ENCODE results near the gene CCR6.
A peak's percentile ranks its signal among the peaks of the same experiment; 100 is the strongest.

CCR6 gene

GRCh38 chr6:167097770-167098169 lies 25.1 kb upstream of the CCR6 start:
- no peak for DNase-seq (ENCODE audit: low read depth in 2 of 3, low spot score in 1 of 3)

- DNase-seq (ENCODE audit: low read depth in 2 of 3, low spot score in 1 of 3), result no peak
These were observed 24.1 kb upstream of the CCR6 start for GRCh38 chr6:167098825-167099225.

DNA sequence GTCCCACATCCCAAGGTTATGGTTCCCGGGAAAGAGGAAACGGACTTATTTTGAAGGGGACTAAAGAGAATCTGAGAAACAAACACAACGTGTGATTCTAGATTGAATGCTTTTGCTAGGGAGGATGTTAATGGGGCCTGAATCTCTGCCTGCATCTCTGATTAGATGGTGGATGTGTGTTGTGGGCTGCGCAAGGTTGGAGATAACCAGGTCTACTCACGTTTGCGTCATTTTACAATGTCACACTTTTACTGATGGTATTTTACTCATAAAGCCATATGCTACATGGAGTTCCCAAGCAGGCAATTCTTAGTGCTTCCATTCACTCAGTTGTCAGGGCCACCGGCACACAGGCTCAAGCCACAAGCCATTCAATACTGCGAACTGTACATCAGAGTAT lies 23.2 kb upstream of the CCR6 start:
- DNase-seq (ENCODE audit: low read depth in 2 of 3, low spot score in 1 of 3), result no peak

GRCh38 chr6:167100241-167100674 lies 22.6 kb upstream of the CCR6 start:
- DNase-seq (ENCODE audit: low read depth in 2 of 3, low spot score in 1 of 3), result no peak

GRCh38 chr6:167102318-167102717 lies 20.6 kb upstream of the CCR6 start:
- DNase-seq (ENCODE audit: low read depth in 2 of 3, low spot score in 1 of 3), result no peak

- no peak for DNase-seq (ENCODE audit: low read depth in 2 of 3, low spot score in 1 of 3)
These were observed 19.6 kb upstream of the CCR6 start for GRCh38 chr6:167103041-167103891.

- no peak for DNase-seq (ENCODE audit: low read depth in 2 of 3, low spot score in 1 of 3)
These were observed 18.5 kb upstream of the CCR6 start for GRCh38 chr6:167104388-167104787.

DNA sequence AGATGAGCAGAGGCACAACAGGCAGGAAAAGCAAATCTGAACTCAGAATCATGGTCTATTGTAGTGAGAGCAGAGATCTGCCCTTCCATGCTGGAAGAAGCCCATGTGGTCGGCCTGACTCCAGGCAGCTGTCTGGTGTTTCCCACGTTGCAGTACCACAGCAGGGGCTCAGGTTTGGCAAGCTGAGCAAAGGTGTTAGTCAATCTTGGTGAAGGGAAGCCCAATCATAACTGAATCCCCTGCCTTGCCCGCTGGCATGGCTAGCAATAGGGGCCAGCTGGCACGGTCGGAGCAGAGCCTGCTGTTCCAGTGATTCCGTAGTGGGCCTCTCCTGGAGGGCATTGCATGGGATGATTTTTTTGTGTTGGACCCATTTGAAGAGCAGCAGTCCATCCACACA lies 17.8 kb upstream of the CCR6 start:
- no peak for DNase-seq (ENCODE audit: low read depth in 2 of 3, low spot score in 1 of 3)

DNA sequence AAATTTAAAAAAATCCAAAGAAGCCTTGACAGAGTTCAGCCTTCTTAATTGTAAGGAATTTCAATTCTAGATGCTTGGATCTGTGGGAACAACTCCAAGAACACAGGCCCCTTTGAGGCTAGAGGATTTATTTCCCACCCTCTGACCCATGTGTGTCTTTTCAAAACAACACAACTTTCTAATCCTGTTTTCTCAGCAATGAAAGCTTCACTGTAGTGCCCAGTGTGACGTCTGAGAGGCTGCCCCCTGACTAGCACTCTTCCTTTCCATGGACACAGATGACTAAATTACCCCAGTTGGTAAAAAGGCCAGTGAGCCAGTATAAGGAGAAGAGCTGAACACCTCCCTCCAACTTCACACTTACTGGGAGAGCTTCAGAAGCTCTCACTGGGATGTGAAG lies 16.5 kb upstream of the CCR6 start:
- no peak for DNase-seq (ENCODE audit: low read depth in 2 of 3, low spot score in 1 of 3)

- no peak for DNase-seq (ENCODE audit: low read depth in 2 of 3, low spot score in 1 of 3)
These were observed 15.1 kb upstream of the CCR6 start for GRCh38 chr6:167107787-167108186.

DNA sequence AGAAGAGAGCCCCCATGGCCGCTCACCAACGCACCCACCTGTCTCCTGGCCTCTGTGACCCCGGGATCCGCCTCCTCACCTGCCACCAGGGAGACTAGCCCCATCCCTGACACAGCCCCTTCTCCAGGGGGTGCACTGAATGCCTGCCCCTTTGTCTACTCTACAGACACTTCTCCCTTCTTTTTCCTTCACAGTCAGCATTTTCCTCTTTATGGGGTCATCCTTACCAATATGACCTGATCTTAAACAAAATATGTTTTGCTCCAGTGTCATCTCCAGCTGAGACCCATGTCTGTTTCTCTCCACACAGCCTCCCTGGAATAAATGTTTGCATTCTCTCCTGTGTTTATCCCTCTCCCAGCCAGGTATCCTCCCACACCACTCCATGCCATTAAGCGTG lies 14.6 kb upstream of the CCR6 start:
- DNase-seq (ENCODE audit: low read depth in 2 of 3, low spot score in 1 of 3), result no peak

GRCh38 chr6:167109651-167110050 lies 13.2 kb upstream of the CCR6 start:
- no peak for DNase-seq (ENCODE audit: low read depth in 2 of 3, low spot score in 1 of 3)

- DNase-seq (ENCODE audit: low read depth in 2 of 3, low spot score in 1 of 3), result no peak
These were observed 11.3 kb upstream of the CCR6 start for GRCh38 chr6:167111597-167111996.

DNA sequence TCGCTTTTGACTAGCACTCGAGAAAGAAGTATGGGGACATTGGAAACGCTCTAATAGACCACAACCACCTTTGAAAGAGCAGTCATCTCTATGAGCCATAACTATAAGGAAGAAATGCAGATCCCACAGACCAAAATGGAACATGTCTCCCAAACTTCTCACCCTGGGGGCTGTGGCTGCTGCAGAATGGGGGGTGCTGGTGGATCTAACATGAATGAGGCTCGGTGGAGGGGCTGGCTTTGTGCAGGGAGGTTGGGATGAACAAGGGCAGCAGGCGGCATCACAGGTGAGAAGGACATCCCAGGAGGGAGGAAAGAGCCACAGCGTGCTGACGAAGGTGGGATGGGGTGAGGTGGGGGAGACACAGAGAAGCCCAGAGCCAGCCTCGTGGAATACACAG lies 10.5 kb upstream of the CCR6 start:
- no peak for DNase-seq (ENCODE audit: low read depth in 2 of 3, low spot score in 1 of 3)

DNA sequence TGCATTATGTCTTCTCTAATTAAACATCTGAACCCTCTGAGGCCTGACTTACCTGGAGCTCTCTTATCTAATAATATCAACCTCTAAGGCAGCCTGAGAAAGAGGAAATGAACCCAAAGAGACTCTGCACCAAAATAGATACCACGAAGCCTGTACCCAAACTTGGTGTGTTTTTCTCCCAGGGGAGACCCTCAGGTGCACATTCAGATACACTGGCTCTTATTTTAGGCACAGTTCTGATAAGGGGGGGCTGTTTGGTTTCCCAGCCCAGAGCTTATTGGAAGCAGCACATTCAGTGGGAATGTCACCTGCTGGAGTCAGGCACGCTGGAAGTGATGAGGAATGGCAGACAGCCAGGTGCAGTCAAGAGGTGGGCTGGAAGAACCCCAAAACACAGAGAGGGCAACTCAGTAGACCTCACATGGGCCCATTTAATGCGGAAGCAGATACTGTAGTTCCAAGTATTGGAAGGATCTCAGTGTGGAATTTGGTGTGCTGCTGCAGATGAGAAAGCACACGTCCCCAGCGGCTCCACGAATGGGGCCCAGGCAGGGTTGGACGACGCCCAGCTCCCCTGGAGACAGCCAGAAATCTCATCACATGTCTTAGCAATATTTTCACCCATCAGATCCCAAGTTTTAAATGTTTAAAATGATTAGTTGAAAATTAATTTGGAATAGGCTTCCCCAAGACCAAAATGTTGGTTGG lies 9.7 kb upstream of the CCR6 start:
- no peak for DNase-seq (ENCODE audit: low read depth in 2 of 3, low spot score in 1 of 3)

GRCh38 chr6:167113935-167114910 lies 8.7 kb upstream of the CCR6 start:
- peak; percentile 19 to 58 (median 38) for DNase-seq (ENCODE audit: low read depth in 2 of 3, low spot score in 1 of 3)

GRCh38 chr6:167115054-167115453 lies 7.8 kb upstream of the CCR6 start:
- DNase-seq (ENCODE audit: low read depth in 2 of 3, low spot score in 1 of 3), result no peak

DNA sequence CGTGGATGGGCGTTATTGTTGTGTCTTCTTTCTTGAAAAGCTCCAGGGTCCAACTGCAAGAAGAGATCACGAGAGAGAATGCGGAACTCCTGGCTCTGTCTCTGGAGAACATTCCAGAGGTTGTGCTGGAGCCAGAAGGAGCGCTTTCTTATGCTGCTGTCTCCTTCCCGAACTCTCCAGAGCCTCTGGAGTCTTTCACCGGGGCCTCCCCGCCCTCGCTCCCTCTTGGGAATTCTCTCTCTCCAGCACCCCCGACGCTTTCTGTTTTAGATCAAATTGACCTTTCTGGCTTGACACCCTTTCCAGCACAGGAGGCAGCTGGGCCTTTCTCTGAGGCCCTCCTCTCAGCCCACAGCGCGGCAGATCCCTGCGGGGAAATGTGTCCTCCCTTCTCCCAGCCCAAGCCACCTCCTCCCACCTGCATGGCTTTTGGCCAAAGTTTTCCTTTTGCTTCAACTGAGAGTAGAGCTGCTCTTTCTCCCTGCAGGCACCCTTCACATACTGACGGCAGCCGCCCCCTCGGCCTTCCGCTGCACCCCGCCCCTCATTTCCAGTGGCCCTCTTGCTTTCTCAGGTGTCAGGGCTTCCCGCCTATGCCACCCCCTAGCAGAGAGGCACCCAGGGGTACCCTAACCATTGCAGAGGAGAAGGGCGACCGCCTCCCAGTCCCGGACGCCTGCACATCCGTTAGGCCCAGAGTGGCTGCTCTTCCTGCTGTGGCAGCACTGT lies 6.6 kb upstream of the CCR6 start:
- DNase-seq (ENCODE audit: low read depth in 2 of 3, low spot score in 1 of 3), result no peak

- DNase-seq (ENCODE audit: low read depth in 2 of 3, low spot score in 1 of 3), result no peak
These were observed 6.1 kb upstream of the CCR6 start for GRCh38 chr6:167116838-167117228.

DNA sequence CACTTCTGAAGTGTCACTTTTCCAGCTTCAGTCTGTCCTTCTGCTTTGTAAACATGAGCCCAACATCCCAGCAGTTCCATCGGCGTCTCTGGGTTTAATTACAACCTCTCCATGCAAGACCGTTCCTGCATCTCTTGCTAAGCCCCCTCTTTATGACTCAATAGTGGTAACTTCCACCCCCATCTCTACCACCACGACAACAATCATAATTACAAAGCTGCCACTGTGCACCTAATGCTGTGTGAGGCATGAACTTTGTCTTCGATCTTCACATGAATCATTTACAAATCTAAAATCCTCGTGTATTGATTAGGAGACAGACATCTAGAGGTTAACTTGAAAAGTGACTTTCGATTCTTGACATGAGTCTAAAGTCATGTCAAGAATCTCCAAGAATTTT lies 4.9 kb upstream of the CCR6 start:
- no peak for DNase-seq (ENCODE audit: low read depth in 2 of 3, low spot score in 1 of 3)

- DNase-seq (ENCODE audit: low read depth in 2 of 3, low spot score in 1 of 3), result no peak
These were observed 4.1 kb upstream of the CCR6 start for GRCh38 chr6:167118839-167119238.

All from stimulated activated CD4-positive, alpha-beta T cell treated with anti-CD3 and anti-CD28 coated beads, Interleukin-12 subunit alpha, Interleukin-12 subunit beta, amount 100 ng/mL, for 48 hours (primary cell).